GM13977 (cell line): Measurements from ENCODE around the gene MYOZ3.

Source experiments
- DNase-seq: peaks from one replicate; pipeline ENCODE4 v3.0.0; 2012; ENCODE audit warnings: low spot score
- in situ Hi-C: fragments of 300-500 bp; cut with MboI; formaldehyde crosslinking; loops from one replicate; pipeline ENCODE4 v1.12.0; 2022; ENCODE audit warnings: low sequenced_read_pairs, low pct_unique_long_range_greater_than_20kb, mixed read lengths, inconsistent platforms; ENCODE audit not compliant: unreplicated experiment
- TF ChIP-seq, protein P1 (sequence below): IDR thresholded peaks from 2 replicates; pipeline ENCODE4 v1.5.1; 2012; ENCODE audit warnings: mild to moderate bottlenecking, control low read depth; ENCODE audit not compliant: insufficient read depth; ENCODE audit errors: extremely low read depth, missing control alignments

Gene MYOZ3

GRCh38 chr5:150661086-150661485 is at the start of gene MYOZ3:
Gene MYOZ3 (plus strand): TSS chr5:150661251. CDS start chr5:150662942, 1,691 bp downstream.
- TF ChIP-seq, protein P1, sequence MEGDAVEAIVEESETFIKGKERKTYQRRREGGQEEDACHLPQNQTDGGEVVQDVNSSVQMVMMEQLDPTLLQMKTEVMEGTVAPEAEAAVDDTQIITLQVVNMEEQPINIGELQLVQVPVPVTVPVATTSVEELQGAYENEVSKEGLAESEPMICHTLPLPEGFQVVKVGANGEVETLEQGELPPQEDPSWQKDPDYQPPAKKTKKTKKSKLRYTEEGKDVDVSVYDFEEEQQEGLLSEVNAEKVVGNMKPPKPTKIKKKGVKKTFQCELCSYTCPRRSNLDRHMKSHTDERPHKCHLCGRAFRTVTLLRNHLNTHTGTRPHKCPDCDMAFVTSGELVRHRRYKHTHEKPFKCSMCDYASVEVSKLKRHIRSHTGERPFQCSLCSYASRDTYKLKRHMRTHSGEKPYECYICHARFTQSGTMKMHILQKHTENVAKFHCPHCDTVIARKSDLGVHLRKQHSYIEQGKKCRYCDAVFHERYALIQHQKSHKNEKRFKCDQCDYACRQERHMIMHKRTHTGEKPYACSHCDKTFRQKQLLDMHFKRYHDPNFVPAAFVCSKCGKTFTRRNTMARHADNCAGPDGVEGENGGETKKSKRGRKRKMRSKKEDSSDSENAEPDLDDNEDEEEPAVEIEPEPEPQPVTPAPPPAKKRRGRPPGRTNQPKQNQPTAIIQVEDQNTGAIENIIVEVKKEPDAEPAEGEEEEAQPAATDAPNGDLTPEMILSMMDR, result no peak
- in situ Hi-C loops, result loop anchor here (10.0 kb wide), 1 partner anchor 206 kb away; no protein-coding TSS in a partner anchor
- DNase-seq, result no peak

DNA sequence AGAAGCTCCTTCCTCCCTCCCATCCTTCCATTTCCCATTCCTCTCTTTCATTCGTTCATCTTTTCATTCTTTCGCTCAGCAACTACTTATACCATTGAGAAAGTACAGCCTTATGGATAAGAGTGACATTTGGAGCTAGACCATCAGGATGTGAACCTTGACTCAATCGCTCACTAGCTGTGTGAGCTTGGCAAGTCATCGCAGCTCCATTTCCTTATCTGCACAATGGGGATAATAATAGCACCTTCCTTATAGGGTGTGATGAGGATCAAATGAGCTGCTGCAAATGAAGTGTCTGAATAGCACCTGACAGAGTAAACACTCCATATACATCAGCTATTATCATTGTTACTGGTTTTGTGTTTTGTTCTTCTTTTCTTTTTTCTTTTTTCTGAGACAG is 48.6 kb upstream of the MYOZ3 start:
- in situ Hi-C loops, result no loop called here
- no peak for DNase-seq
- TF ChIP-seq, protein P1, result no peak

DNA sequence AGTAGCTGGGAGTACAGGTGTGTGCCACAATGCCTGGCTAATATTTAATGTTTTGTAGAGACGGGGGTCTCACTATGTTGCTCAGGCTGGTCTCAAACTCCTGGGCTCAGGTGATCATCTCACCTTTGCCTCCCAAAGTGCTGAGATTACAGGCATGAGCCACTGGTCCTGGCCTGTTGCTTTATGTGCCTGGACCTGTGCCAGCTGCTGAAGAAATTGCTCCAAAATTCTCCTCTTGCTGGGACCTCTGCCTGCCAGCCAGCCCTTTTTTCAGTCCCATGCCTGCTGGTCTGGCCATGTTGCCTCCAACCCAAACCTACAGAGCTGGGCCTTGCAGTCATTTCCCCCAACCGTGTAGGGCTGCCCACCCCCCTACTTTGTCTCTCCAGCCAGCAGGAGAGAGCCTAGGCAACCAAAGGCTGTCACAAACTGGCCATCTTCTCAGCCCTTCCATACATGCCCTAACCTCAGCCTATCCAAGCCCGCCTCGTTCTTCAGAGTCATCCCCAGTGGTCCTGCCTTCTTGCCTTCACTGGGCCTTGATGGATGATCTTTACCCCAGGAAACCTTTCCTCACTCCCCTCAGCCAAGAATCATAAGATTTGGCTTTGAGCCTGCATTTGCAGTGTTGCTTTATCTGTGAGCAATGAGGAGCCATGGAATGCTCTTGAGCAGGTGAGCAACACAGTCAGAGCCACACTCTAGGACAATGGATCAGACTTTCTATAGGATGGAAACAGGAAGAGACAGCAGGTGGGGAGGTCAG is 48.0 kb upstream of the MYOZ3 start:
- no peak for DNase-seq
- in situ Hi-C loops, result no loop called here
- TF ChIP-seq, protein P1, result no peak

GRCh38 chr5:150613991-150614660 is 46.9 kb upstream of the MYOZ3 start:
- in situ Hi-C loops, result no loop called here
- TF ChIP-seq, protein P1, result peak; percentile 11
- no peak for DNase-seq

DNA sequence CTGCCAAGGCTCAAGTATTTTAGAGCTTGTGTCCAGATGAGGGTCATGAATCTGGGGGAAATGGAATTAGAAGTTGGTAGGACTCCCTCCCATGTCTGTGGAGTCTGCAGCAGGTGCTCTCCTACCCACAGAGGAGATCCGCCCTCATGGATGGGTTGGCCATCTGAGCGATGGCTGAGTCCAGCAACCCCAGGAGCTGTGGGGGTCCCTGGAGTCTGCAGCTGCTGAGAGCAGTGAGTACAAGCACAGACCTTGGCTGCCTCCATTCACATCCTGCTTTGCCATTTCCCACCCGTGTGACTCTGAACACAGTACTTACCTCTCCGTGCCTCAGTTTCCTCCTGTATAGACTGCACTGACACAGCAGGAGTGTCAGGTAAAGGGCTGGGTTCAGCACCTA is 46.4 kb upstream of the MYOZ3 start:
- DNase-seq, result no peak
- TF ChIP-seq, protein P1, result no peak
- in situ Hi-C loops, result no loop called here

GRCh38 chr5:150615141-150615699 is 45.8 kb upstream of the MYOZ3 start:
- in situ Hi-C loops, result no loop called here
- TF ChIP-seq, protein P1, result no peak
- DNase-seq, result no peak
